Cerebellar cortex (tissue), 1 donor: Measurements from ENCODE around the gene OR56B1.

Experiments
- DNase-seq: peaks from one replicate; pipeline ENCODE4 v3.0.0-alpha.2; 2015; ENCODE audit warnings: low spot score

OR56B1 gene

GRCh38 chr11:5737091-5737490 lies 843 bp downstream of the OR56B1 start:
- no peak for DNase-seq

GRCh38 chr11:5737670-5738392 lies 1.6 kb downstream of the OR56B1 start:
- no peak for DNase-seq

GRCh38 chr11:5738431-5738830 lies 2.2 kb downstream of the OR56B1 start:
- DNase-seq: no peak

GRCh38 chr11:5746614-5747013 lies 10.4 kb downstream of the OR56B1 start:
- no peak for DNase-seq

- no peak for DNase-seq
These were observed 13.6 kb downstream of the OR56B1 start for GRCh38 chr11:5749836-5750235.

- DNase-seq: no peak
These were observed 17.7 kb downstream of the OR56B1 start, which contains the start of gene OR52N4 for GRCh38 chr11:5753943-5754342. OR52N4 (plus strand) TSS chr11:5754243; CDS start chr11:5754741, 498 bp downstream.

- DNase-seq: no peak
These were observed 30.8 kb downstream of the OR56B1 start for GRCh38 chr11:5767056-5767455.

GRCh38 chr11:5783255-5783654 lies 47.0 kb downstream of the OR56B1 start, which contains the start of gene OR52N5:
OR52N5 (minus strand) TSS chr11:5783355; CDS start chr11:5778634, 4,721 bp downstream.
- no peak for DNase-seq
